Measurements from ENCODE around the gene HSBP1L1. TPM values are rescaled to one million over a fixed set of nuclear protein-coding genes. Genes with fewer than 3 reads are reported as not detected.

HSBP1L1 gene
- total and polyA plus RNA-seq, 2 of the 13 experiments (the other 11 are each of a cell fraction or from before 2014, with no cell fraction given): 22.6 to 45.1 TPM

DNA sequence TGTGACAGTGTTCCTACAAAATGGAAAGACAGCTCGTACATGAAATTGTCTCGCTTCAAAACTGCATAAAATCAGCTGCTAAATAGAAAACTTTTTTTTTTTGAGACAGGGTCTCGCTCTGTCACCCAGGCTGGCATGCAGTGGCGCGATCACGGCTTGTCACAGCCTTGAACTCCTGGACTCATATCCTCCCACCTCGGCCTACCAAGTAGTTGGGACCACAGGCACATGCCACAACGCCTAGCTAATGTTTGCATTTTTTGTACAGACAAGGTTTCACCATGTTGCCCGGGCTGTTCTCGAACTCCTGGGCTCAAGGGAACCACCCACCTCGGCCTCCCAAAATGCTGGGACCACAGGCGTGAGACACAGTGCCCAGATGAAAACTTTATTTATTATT, 20.7 kb downstream of the HSBP1L1 start (continued):
- no peak for TF ChIP-seq ZBTB7B (CRISPR knock-in tag; IDR thresholded peaks at IDR 0.05)
- TF ChIP-seq, protein P1, sequence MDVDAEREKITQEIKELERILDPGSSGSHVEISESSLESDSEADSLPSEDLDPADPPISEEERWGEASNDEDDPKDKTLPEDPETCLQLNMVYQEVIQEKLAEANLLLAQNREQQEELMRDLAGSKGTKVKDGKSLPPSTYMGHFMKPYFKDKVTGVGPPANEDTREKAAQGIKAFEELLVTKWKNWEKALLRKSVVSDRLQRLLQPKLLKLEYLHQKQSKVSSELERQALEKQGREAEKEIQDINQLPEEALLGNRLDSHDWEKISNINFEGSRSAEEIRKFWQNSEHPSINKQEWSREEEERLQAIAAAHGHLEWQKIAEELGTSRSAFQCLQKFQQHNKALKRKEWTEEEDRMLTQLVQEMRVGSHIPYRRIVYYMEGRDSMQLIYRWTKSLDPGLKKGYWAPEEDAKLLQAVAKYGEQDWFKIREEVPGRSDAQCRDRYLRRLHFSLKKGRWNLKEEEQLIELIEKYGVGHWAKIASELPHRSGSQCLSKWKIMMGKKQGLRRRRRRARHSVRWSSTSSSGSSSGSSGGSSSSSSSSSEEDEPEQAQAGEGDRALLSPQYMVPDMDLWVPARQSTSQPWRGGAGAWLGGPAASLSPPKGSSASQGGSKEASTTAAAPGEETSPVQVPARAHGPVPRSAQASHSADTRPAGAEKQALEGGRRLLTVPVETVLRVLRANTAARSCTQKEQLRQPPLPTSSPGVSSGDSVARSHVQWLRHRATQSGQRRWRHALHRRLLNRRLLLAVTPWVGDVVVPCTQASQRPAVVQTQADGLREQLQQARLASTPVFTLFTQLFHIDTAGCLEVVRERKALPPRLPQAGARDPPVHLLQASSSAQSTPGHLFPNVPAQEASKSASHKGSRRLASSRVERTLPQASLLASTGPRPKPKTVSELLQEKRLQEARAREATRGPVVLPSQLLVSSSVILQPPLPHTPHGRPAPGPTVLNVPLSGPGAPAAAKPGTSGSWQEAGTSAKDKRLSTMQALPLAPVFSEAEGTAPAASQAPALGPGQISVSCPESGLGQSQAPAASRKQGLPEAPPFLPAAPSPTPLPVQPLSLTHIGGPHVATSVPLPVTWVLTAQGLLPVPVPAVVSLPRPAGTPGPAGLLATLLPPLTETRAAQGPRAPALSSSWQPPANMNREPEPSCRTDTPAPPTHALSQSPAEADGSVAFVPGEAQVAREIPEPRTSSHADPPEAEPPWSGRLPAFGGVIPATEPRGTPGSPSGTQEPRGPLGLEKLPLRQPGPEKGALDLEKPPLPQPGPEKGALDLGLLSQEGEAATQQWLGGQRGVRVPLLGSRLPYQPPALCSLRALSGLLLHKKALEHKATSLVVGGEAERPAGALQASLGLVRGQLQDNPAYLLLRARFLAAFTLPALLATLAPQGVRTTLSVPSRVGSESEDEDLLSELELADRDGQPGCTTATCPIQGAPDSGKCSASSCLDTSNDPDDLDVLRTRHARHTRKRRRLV (CRISPR knock-in tag; IDR thresholded peaks at IDR 0.05): no peak
- no peak for TF ChIP-seq ZNF484 (CRISPR knock-in tag; IDR thresholded peaks at IDR 0.05; ENCODE audit: borderline replicate concordance, low read depth)
- TF ChIP-seq, protein P2, sequence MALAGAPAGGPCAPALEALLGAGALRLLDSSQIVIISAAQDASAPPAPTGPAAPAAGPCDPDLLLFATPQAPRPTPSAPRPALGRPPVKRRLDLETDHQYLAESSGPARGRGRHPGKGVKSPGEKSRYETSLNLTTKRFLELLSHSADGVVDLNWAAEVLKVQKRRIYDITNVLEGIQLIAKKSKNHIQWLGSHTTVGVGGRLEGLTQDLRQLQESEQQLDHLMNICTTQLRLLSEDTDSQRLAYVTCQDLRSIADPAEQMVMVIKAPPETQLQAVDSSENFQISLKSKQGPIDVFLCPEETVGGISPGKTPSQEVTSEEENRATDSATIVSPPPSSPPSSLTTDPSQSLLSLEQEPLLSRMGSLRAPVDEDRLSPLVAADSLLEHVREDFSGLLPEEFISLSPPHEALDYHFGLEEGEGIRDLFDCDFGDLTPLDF (CRISPR knock-in tag; IDR thresholded peaks at IDR 0.05): no peak
- TF ChIP-seq, protein P3, sequence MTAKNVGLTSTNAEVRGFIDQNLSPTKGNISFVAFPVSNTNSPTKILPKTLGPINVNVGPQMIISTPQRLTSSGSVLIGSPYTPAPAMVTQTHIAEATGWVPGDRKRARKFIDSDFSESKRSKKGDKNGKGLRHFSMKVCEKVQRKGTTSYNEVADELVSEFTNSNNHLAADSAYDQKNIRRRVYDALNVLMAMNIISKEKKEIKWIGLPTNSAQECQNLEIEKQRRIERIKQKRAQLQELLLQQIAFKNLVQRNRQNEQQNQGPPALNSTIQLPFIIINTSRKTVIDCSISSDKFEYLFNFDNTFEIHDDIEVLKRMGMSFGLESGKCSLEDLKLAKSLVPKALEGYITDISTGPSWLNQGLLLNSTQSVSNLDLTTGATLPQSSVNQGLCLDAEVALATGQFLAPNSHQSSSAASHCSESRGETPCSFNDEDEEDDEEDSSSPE (CRISPR knock-in tag; IDR thresholded peaks at IDR 0.05): peak; percentile 72
- peak; percentile 27; the same call in 1 of the 2 replicates for TF ChIP-seq MTA1 (CRISPR knock-in tag; IDR thresholded peaks at IDR 0.05; ENCODE audit: borderline replicate concordance)
- TF ChIP-seq ZMYM4 (CRISPR knock-in tag; IDR thresholded peaks at IDR 0.05): peak; percentile 49; the same call in 1 of the 2 replicates
- TF ChIP-seq SRSF1 (optimal IDR thresholded peaks at IDR 0.05; ENCODE audit: low read depth, low read length): no peak
- peak; percentile 79 for TF ChIP-seq RARA (CRISPR knock-in tag; IDR thresholded peaks at IDR 0.05)
- TF ChIP-seq ZNF598 (CRISPR knock-in tag; IDR thresholded peaks at IDR 0.05; ENCODE audit: borderline replicate concordance): no peak
- no peak for TF ChIP-seq GTF3A (CRISPR knock-in tag; conservative IDR thresholded peaks at IDR 0.05)
- no peak for TF ChIP-seq SMARCE1 (IDR thresholded peaks at IDR 0.05; ENCODE audit: borderline replicate concordance)
- TF ChIP-seq, protein P4, sequence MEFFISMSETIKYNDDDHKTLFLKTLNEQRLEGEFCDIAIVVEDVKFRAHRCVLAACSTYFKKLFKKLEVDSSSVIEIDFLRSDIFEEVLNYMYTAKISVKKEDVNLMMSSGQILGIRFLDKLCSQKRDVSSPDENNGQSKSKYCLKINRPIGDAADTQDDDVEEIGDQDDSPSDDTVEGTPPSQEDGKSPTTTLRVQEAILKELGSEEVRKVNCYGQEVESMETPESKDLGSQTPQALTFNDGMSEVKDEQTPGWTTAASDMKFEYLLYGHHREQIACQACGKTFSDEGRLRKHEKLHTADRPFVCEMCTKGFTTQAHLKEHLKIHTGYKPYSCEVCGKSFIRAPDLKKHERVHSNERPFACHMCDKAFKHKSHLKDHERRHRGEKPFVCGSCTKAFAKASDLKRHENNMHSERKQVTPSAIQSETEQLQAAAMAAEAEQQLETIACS (CRISPR knock-in tag; IDR thresholded peaks at IDR 0.05): no peak
- TF ChIP-seq SOX13 (IDR thresholded peaks at IDR 0.05): no peak
- TF ChIP-seq SOX13 (CRISPR knock-in tag; conservative IDR thresholded peaks at IDR 0.05 in 1 of 2, IDR thresholded peaks at IDR 0.05 in 1 of 2): peak in 1 of 2 experiments; percentile 24; a peak in 1 of 4 replicates
- TF ChIP-seq, protein P5, sequence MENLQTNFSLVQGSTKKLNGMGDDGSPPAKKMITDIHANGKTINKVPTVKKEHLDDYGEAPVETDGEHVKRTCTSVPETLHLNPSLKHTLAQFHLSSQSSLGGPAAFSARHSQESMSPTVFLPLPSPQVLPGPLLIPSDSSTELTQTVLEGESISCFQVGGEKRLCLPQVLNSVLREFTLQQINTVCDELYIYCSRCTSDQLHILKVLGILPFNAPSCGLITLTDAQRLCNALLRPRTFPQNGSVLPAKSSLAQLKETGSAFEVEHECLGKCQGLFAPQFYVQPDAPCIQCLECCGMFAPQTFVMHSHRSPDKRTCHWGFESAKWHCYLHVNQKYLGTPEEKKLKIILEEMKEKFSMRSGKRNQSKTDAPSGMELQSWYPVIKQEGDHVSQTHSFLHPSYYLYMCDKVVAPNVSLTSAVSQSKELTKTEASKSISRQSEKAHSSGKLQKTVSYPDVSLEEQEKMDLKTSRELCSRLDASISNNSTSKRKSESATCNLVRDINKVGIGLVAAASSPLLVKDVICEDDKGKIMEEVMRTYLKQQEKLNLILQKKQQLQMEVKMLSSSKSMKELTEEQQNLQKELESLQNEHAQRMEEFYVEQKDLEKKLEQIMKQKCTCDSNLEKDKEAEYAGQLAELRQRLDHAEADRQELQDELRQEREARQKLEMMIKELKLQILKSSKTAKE (CRISPR knock-in tag; IDR thresholded peaks at IDR 0.05; ENCODE audit: borderline replicate concordance): 0 out of 2 replicates have a peak, but pooled peaks have one; percentile 33
- no peak for TF ChIP-seq ZNF749 (CRISPR knock-in tag; IDR thresholded peaks at IDR 0.05; ENCODE audit: borderline replicate concordance)
- no peak for TF ChIP-seq GTF2F1 (IDR thresholded peaks at IDR 0.05; ENCODE audit: low read length)
- TF ChIP-seq ZSCAN21 (CRISPR knock-in tag; IDR thresholded peaks at IDR 0.05; ENCODE audit: borderline replicate concordance): no peak
- TF ChIP-seq PCBP1 (IDR thresholded peaks at IDR 0.05; ENCODE audit: borderline replicate concordance, low read depth, low read length): no peak

All from HepG2 (cell line).